H54 (cell line): ENCODE data around the gene INSM1.

Source experiments
- DNase-seq: peaks from one replicate; pipeline ENCODE4 v3.0.0; 2011; ENCODE audit warnings: low spot score, mixed read lengths; ENCODE audit not compliant: insufficient read length
- FAIRE-seq: peaks from 3 replicates; lab custom pipeline; 2011; peaks lifted over from hg19 to GRCh38; lab: Jason Lieb, UNC
- POLR2A ChIP-seq: IDR thresholded peaks from 2 replicates; pipeline ENCODE4 v1.6.1; 2011; ENCODE audit warnings: low read depth, mild to moderate bottlenecking, low read length

The INSM1 gene

GRCh38 chr20:20409331-20409730 lies 41.4 kb downstream of the INSM1 start:
- FAIRE-seq = no peak
- TF ChIP-seq POLR2A = no peak
- no peak for DNase-seq

- FAIRE-seq (no peak), DNase-seq (no peak)
- TF ChIP-seq POLR2A = no peak
These were observed 42.8 kb downstream of the INSM1 start for GRCh38 chr20:20410678-20411077.

- FAIRE-seq (no peak), DNase-seq (no peak)
- no peak for TF ChIP-seq POLR2A
These were observed 43.5 kb downstream of the INSM1 start for GRCh38 chr20:20411402-20411801.

- TF ChIP-seq POLR2A = no peak
- no peak for FAIRE-seq
- DNase-seq = no peak
These were observed 43.9 kb downstream of the INSM1 start for GRCh38 chr20:20411836-20412235.

- TF ChIP-seq POLR2A = no peak
- no peak for FAIRE-seq
- DNase-seq = no peak
These were observed 44.8 kb downstream of the INSM1 start for GRCh38 chr20:20412750-20413149.

- DNase-seq (no peak), FAIRE-seq (no peak)
- TF ChIP-seq POLR2A = no peak
These were observed 45.9 kb downstream of the INSM1 start for GRCh38 chr20:20413810-20414281.

GRCh38 chr20:20414640-20415220 lies 46.8 kb downstream of the INSM1 start:
- FAIRE-seq = no peak
- DNase-seq = no peak

GRCh38 chr20:20415321-20415720 lies 47.4 kb downstream of the INSM1 start:
- TF ChIP-seq POLR2A = no peak
- DNase-seq (no peak), FAIRE-seq (no peak)

More at GRCh38 chr20:20414640-20415220, 46.8 kb downstream of the INSM1 start:
- TF ChIP-seq POLR2A = no peak

GRCh38 chr20:20417876-20418676 lies 50.2 kb downstream of the INSM1 start:
- no peak for TF ChIP-seq POLR2A
- FAIRE-seq = no peak

More at GRCh38 chr20:20417876-20418676, 50.2 kb downstream of the INSM1 start:
- DNase-seq = no peak
